Bronchial epithelial cell (primary cell): ENCODE results near the gene KANK3. TPM values are rescaled to one million over a fixed set of nuclear protein-coding genes. Genes with fewer than 3 reads are reported as not detected.
"Not testable (repeated sequence)": the region's sequence is repeated elsewhere in the genome, so short reads cannot be mapped to it uniquely, and the experiment has no call there.

Source experiments
- DNase-seq: peaks from one replicate; pipeline ENCODE4 v3.0.0-alpha.2; 2010; ENCODE audit warnings: low read depth
- FAIRE-seq: peaks from 2 replicates; lab custom pipeline; 2011; peaks lifted over from hg19 to GRCh38; lab: Jason Lieb, UNC
- H3K27me3 ChIP-seq: 2 replicates; pipeline ENCODE4 v1.5.1; 2011; ENCODE audit warnings: low read length; ENCODE audit not compliant: control insufficient read depth, insufficient read depth
- H3K36me3 ChIP-seq: 2 replicates; pipeline ENCODE4 v1.5.1; 2011; ENCODE audit warnings: low read length; ENCODE audit not compliant: control insufficient read depth, insufficient read depth
- H3K4me3 ChIP-seq: 2 replicates; pipeline ENCODE4 v1.5.1; 2011; ENCODE audit warnings: mild to moderate bottlenecking, low read depth, low read length, control low read depth
- total RNA-seq: library from RNA; depleted of rRNA; stranded (reverse); fragments of >200 nt; gene quantifications from 2 replicates; pipeline ENCODE4 v1.2.1, GENCODE V29; 2014
- TF ChIP-seq, protein P1 (sequence below): IDR thresholded peaks from 2 replicates; pipeline ENCODE4 v1.5.1; 2011; ENCODE audit warnings: mild to moderate bottlenecking, moderate library complexity, low read length, control low read depth, inconsistent platforms; ENCODE audit not compliant: insufficient read depth, severe bottlenecking

The KANK3 gene
- total RNA-seq, 1 donor from 2014 or later = 2.4 TPM

DNA sequence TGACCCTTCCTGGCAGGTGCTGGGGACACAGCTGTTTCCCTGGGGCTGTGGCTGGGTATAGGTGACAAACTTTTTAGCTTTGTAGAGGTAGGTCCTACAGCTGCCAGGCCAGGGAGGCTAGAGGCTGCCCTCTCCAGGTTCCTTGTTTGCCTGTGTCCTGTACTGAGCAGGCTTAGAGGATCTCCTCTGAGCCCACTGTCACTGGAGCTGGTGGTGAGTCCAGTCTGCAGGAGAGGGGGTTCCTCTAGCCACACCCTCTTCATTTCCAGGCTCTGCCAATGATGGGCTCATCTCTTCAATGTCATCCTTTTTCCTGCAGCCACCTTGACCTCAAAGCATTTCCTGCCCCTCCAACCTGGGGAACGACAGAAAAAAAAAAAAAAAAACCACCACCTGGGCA, 34.5 kb upstream of the KANK3 start:
- H3K4me3 ChIP-seq = no peak overlapping the region
- FAIRE-seq (no peak), DNase-seq (no peak)

DNA sequence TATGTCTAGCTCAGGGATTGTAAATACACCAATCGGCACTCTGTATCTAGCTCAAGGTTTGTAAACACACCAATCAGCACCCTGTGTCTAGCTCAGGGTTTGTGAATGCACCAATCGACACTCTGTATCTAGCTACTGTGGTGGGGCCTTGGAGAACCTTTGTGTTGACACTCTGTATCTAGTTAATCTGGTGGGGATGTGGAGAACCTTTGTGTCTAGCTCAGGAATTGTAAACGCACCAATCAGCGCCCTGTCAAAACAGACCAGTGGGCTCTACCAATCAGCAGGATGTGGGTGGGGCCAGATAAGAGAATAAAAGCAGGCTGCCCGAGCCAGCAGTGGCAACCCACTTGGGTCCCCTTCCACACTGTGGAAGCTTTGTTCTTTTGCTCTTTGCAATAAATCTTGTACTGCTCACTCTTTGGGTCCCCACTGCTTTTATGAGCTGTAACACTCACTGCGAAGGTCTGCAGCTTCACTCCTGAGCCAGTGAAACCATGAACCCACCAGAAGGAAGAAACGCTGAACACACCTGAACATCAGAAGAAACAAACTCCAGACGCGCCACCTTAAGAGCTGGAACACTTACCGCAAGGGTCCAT, 33.4 kb upstream of the KANK3 start:
- DNase-seq, H3K27me3 ChIP-seq, H3K4me3 ChIP-seq, H3K36me3 ChIP-seq, FAIRE-seq: not testable (repeated sequence)

More for the DNA sequence above, 34.5 kb upstream of the KANK3 start:
- Histone ChIP-seq H3K36me3 (peaks cover under 1% of the 10 kb centered on the region), H3K27me3 (no peaks in the 10 kb centered on the region)
- TF ChIP-seq, protein P1, sequence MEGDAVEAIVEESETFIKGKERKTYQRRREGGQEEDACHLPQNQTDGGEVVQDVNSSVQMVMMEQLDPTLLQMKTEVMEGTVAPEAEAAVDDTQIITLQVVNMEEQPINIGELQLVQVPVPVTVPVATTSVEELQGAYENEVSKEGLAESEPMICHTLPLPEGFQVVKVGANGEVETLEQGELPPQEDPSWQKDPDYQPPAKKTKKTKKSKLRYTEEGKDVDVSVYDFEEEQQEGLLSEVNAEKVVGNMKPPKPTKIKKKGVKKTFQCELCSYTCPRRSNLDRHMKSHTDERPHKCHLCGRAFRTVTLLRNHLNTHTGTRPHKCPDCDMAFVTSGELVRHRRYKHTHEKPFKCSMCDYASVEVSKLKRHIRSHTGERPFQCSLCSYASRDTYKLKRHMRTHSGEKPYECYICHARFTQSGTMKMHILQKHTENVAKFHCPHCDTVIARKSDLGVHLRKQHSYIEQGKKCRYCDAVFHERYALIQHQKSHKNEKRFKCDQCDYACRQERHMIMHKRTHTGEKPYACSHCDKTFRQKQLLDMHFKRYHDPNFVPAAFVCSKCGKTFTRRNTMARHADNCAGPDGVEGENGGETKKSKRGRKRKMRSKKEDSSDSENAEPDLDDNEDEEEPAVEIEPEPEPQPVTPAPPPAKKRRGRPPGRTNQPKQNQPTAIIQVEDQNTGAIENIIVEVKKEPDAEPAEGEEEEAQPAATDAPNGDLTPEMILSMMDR = no peak

DNA sequence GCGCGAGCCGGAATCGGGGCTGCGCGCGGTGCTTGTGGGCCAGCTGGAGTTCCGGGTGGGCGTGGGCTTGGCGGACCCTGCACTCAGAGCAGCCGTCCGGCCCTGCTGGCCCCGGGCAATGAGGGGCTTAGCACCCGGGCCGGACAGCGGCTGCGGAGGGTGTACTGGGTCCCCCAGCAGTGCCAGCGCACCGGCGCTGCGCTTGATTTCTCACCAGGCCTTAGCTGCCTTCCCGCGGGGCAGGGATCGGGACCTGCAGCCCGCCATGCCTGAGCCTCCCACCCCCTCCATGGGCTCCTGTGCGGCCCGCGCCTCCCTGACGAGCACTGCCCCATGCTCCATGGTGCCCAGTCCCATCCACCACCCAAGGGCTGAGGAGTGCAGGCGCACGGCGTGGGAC, 32.7 kb upstream of the KANK3 start:
- H3K4me3 ChIP-seq, H3K36me3 ChIP-seq, DNase-seq, FAIRE-seq, H3K27me3 ChIP-seq: not testable (repeated sequence)

DNA sequence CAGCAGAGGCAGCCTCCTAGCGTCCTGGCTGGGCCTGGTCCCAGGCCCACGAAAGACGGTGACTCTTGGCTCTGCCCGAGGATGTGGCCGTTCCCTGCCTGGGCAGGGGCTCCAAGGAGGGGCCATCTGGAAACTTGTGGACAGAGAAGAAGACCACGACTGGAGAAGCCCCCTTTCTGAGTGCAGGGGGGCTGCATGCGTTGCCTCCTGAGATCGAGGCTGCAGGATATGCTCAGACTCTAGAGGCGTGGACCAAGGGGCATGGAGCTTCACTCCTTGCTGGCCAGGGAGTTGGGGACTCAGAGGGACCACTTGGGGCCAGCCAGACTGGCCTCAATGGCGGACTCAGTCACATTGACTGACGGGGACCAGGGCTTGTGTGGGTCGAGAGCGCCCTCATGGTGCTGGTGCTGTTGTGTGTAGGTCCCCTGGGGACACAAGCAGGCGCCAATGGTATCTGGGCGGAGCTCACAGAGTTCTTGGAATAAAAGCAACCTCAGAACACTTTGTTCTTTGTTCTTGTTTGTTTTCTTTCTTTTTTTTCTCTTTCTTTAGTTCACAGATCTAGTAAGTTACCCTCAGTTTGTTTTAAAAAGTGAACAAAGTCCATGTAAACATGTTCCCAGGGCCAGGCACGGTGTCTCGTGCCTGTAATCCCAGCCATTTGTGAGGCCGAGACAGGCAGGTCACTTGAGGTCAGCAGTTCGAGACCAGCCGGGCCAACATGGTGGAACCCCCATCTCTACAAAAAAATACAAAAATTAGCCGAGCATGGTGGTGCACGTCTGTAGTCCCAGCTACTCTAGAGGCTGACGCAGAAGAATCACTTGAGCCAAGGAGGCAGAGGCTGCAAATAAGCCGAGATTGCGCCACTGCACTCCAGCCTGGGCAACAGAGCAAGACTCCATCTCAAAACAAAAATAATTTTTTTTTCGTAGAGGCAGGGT, 31.1 kb upstream of the KANK3 start:
- DNase-seq (no peak), FAIRE-seq (no peak)
- Histone ChIP-seq H3K27me3 (no peaks in the 10 kb centered on the region), H3K4me3 (no peak overlapping the region), H3K36me3 (peaks cover 4% of the 10 kb centered on the region)
- TF ChIP-seq, protein P1 = no peak

DNA sequence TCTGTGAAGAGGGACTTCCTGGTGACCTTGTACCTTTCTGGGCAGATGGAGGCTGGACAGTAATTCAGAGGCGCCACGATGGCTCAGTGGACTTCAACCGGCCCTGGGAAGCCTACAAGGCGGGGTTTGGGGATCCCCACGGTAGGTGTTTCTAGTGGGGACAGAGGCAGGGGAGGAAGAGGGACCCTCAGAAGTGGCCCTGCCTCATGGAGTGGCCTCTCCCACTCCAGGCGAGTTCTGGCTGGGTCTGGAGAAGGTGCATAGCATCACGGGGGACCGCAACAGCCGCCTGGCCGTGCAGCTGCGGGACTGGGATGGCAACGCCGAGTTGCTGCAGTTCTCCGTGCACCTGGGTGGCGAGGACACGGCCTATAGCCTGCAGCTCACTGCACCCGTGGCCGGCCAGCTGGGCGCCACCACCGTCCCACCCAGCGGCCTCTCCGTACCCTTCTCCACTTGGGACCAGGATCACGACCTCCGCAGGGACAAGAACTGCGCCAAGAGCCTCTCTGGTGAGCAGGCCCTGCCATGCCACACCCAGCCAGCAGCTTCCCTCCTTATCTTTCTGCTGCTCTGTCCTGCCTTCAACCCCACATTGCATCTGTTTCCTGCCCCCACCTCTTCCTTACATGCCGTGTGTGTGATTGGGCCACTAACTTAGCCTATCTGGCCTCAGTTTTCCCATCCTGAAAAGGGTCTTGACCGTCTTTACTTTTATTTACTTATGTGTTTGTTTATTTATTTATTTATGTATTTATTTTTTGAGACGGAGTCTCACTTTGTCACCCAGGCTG, 28.1 kb upstream of the KANK3 start:
- TF ChIP-seq, protein P1 = no peak

DNA sequence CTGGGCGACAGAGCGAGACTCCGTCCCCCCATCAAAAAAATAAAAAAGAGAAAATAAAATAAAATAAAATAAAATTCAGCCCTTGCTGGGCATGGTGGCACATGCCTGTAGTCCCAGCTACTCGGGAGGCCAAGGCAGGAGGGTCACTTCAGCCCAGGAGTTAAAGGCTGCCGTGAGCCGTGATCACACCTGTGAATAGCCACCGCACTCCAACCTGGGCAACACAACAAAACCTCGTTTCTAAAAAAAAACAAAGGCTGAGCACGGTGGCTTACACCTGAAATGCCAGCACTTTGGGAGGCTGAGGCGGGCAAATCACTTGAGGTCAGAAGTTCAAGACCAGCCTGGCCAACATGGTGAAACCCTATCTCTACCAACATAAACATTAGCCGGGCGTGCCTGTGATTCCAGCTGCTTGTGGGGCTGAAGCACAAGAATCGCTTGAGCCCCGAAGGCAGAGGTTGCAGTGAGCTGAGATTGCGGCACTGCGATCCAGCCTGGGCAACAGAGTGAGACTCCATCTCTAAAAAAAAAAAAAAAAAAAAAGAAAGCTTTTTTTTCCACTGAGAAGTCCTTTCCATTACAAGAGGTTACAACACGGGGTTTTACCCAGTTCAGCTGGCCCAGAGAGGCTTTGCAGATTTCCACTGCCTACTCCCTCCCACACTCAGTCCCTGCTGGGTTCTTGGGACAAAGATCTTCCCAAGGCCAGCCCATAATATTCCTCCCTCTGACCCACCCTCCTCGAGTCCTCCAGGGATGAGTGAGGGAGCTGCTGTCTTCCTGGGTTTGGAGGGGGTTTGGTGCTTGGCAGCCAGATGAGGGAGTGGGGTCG, 27.3 kb upstream of the KANK3 start:
- Histone ChIP-seq H3K36me3 (peaks cover 4% of the 10 kb centered on the region), H3K4me3 (no peak overlapping the region), H3K27me3 (no peaks in the 10 kb centered on the region)
- TF ChIP-seq, protein P1 = no peak
- FAIRE-seq = no peak
- no peak for DNase-seq

More for the DNA sequence above, 28.1 kb upstream of the KANK3 start:
- no peaks in the 10 kb centered on the region for H3K27me3 ChIP-seq
- DNase-seq (no peak), FAIRE-seq (no peak)
- peaks cover 4% of the 10 kb centered on the region for H3K36me3 ChIP-seq
- no peak overlapping the region for H3K4me3 ChIP-seq
